GM12872 (cell line): Measurements from ENCODE around the gene MOCOS.

ENCODE experiments used
- TF ChIP-seq, protein P1 (sequence below): IDR thresholded peaks from 3 replicates; pipeline ENCODE4 v1.5.1; 2011; ENCODE audit warnings: low read depth, mild to moderate bottlenecking, low read length, moderate library complexity; ENCODE audit not compliant: insufficient read depth

Gene MOCOS

DNA sequence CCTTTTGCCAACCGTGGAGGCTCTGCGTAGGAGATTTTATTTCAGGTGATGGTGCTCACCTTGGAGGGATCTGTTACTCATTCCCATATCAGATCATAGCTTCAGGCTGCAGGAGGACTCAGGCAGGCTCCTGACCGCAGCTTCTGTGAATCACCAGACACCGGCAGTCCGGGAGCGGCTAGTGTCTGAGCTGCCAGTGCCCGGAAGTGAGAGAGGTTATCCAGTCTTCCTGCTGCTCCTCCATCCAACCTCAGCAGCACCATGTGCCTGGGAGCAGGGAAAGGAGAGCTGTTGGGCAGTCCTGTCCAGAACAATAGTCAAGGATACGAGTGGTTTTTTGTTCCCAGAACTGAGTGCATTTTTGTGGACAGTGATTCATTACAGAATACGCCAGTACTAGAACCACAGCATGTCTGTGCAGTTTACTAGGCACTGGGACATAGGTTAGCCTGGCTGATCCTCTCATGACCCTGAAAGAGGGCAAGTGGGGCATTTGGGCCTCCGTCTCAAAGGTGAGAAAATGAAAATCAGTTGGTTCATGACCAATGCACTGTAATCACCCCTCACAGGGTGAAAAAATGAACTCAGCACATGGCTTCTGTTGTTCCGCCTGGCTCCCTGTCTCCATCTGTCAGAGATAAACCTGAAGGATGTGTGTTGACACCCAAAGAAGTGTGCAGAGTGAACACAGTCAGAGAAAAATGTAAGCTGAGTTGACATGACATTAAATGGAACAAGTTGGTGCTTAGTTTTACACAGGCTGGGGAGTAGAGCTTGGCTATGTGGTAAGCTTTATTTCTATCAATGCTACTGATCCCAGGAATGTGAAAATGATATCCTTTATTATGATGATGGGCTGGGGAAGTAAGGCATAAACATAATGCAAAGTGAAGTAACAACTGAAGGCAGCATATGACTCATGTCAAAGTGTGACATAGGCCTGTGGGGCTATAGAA is 122.4 kb downstream of the MOCOS start:
- TF ChIP-seq, protein P1, sequence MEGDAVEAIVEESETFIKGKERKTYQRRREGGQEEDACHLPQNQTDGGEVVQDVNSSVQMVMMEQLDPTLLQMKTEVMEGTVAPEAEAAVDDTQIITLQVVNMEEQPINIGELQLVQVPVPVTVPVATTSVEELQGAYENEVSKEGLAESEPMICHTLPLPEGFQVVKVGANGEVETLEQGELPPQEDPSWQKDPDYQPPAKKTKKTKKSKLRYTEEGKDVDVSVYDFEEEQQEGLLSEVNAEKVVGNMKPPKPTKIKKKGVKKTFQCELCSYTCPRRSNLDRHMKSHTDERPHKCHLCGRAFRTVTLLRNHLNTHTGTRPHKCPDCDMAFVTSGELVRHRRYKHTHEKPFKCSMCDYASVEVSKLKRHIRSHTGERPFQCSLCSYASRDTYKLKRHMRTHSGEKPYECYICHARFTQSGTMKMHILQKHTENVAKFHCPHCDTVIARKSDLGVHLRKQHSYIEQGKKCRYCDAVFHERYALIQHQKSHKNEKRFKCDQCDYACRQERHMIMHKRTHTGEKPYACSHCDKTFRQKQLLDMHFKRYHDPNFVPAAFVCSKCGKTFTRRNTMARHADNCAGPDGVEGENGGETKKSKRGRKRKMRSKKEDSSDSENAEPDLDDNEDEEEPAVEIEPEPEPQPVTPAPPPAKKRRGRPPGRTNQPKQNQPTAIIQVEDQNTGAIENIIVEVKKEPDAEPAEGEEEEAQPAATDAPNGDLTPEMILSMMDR: no peak

DNA sequence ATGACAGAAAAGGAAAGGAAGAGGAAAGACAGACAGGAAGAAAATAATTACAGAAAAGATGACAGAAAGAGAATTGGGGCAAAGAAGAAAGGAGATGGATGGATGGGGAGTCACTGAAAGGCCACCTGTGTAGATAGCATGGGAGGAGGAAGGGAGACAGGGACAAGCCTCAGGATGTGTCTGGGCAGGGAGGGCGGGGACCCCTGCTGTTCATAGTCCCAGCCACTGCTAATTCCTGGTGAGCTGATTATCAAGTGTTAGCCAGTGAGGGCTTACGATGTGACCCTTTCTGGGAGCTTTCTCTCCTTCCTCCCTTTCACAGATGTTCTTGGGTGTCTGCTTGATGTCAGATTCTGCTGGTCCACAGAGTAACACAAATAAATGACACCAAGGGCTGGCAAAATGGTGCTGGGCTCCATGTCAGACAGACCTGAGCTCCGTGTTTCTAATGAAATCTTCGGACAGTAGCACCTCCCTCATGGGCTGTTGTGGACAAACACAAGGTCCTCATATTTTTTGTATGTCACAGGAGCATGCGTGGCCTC is 123.8 kb downstream of the MOCOS start:
- TF ChIP-seq, protein P1: no peak

DNA sequence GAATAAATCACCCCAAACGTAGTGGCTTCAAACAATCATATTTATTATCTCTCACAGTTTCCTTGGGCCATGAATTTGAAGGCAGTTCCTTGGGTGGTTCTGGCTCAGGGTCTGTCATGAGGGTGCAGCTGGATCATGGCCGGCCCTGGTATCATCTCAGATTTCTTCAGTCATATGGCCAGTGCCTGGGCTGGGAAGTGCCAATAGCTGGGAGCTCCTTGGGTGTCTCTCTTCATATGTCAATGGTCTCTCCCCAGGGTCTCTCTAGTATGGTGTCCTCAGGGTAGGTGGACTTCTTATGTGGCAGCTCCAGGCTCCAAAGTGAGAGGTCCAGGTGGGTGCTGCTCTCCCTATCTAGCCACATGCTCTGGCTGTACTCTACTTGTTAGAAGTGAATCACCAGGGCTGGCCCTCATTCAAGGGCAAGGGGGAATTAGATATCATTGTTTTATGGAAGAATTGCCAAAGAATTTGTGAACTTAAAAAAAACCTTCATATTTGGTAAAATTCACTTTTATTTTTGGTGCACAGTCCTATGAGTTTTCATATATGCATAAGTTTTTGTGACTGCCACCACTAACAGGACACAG is 125.6 kb downstream of the MOCOS start:
- TF ChIP-seq, protein P1: no peak

DNA sequence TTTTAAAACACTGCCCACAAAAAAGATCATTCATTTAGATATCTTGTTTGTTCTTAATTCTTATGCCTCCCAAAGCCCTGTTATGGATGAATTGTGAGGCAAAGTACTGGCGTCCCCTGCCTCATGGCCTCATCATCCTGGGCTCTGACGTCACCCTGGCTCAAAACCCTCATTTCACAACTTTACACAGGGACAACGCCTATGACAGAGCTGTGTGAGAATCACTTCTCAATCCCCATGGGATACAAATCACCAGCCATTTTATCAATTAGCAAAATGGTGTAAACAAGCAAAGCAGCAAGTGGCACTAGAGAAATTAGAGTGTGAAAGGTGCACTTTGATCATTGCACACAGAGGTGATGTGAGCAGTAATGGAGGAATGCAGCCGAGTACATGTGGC is 126.8 kb downstream of the MOCOS start:
- TF ChIP-seq, protein P1: no peak

DNA sequence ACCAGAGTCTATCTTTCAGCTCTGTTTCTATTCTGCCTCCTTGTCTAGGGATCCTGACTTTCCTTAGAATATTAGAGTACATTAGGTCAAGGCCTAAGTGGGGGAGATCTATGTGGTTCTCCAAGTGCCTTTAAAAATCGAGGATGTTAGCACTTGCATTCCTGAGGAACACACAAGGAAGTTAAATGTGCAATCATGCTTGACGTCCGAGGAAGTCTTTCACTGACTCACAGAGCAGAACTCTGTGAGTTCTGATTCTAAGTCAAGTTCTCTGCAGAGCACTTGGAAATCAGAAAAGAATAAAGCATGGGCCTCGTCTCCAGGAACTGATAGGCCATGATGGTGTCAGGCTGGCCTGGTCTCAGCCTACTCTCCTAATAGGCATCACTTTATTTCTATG is 127.5 kb downstream of the MOCOS start:
- TF ChIP-seq, protein P1: no peak

DNA sequence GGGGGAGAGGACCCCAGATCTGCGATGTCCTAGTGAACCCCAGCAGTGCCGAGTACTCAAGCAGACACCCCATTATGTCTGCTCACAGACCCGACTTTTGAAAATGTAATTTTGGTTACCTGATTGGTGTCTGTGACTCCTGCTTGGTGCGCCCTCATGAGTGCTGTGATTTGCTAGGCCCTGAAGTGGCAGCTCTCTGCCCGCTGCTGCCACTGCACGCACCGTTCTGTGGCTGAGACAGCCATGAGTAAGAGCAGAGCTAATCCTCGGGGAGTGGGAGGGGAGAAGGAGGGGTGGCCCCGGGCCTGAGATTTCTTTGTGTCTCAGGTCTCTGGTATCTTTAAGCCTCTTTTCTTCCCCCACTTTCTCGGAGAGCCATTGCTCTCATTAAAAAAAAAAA is 128.4 kb downstream of the MOCOS start:
- TF ChIP-seq, protein P1: no peak

DNA sequence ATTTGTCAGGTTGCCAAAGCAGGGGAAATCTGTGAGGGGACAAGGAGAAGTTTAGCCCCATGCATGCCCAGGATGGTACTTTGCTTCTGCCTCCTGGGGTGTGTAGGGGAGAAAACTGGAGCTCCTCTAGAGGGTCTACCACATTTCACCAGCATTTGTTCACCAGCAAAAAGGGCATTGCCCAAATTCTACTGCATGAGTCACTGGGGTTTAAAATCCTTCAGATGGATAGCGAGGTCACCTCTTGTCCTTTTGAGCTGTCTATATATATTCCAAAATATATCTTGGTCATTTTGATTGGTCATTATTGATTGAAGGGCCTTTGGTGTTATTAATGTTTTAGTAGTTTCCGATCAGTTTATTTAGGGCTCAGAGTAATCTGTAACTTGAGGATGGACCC is 128.9 kb downstream of the MOCOS start:
- TF ChIP-seq, protein P1: no peak
